Astrocyte (in vitro differentiated cells and primary cell): Measurements from ENCODE around the gene RALGPS2. TPM values are rescaled to one million over a fixed set of nuclear protein-coding genes. Genes with fewer than 3 reads are reported as not detected.

Experiments
- microRNA-seq: library from miRNA; unstranded; fragments of <30 nt; microRNA quantifications from one replicate; pipeline ENCODE4 v1.2.0, GENCODE V29; 2020
- total RNA-seq: library from RNA; stranded (reverse); gene quantifications from 2 replicates; pipeline ENCODE4 v1.2.1, GENCODE V29; 2021

The RALGPS2 gene
- total RNA-seq, 1 donor from 2014 or later = 33.6 TPM

Small RNA genes lying within 50 kb of the gene (microRNA-seq; reads per million reads assigned to microRNA genes)
- not detected for gene MIR4424

Other genes starting within 250 kb of the RALGPS2 start
- not detected in 2 replicates for gene CLEC20A, start 228.3 kb upstream of the RALGPS2 start, total RNA-seq
- not detected in 2 replicates for gene TEX35, start 212.1 kb upstream of the RALGPS2 start, total RNA-seq
- gene ANGPTL1, start 145.8 kb downstream of the RALGPS2 start, total RNA-seq = 4.1 and 5.7 TPM in 2 replicates